GM06990 (cell line): ENCODE results near the gene TEKTIP1.

Experiments used
- DNase-seq: peaks from one replicate; pipeline ENCODE4 v3.0.0-alpha.2; 2011; ENCODE audit not compliant: insufficient read length; ENCODE audit errors: extremely low read depth
- H3K27me3 ChIP-seq: replicated peaks from 2 replicates; pipeline ENCODE4 v1.6.0; 2011; ENCODE audit warnings: low read length; ENCODE audit not compliant: control insufficient read depth, insufficient read depth
- H3K36me3 ChIP-seq: 2 replicates; pipeline ENCODE4 v1.5.1; 2011; ENCODE audit warnings: low read length; ENCODE audit not compliant: control insufficient read depth, insufficient read depth
- H3K4me3 ChIP-seq: replicated peaks from 2 replicates; pipeline ENCODE4 v1.5.1; 2011; ENCODE audit warnings: low read depth, mild to moderate bottlenecking, control low read depth, low read length
- CTCF ChIP-seq: IDR thresholded peaks from 2 replicates; pipeline ENCODE4 v1.5.1; 2011; ENCODE audit warnings: low read length, control low read depth, mild to moderate bottlenecking, inconsistent platforms; ENCODE audit not compliant: insufficient read depth, poor library complexity, severe bottlenecking

Gene TEKTIP1

GRCh38 chr19:3544058-3544376, 5.0 kb downstream of the TEKTIP1 start:
- H3K27me3 ChIP-seq: no peaks in the 10 kb centered on the region
- TF ChIP-seq CTCF: no peak
- DNase-seq: no peak

DNA sequence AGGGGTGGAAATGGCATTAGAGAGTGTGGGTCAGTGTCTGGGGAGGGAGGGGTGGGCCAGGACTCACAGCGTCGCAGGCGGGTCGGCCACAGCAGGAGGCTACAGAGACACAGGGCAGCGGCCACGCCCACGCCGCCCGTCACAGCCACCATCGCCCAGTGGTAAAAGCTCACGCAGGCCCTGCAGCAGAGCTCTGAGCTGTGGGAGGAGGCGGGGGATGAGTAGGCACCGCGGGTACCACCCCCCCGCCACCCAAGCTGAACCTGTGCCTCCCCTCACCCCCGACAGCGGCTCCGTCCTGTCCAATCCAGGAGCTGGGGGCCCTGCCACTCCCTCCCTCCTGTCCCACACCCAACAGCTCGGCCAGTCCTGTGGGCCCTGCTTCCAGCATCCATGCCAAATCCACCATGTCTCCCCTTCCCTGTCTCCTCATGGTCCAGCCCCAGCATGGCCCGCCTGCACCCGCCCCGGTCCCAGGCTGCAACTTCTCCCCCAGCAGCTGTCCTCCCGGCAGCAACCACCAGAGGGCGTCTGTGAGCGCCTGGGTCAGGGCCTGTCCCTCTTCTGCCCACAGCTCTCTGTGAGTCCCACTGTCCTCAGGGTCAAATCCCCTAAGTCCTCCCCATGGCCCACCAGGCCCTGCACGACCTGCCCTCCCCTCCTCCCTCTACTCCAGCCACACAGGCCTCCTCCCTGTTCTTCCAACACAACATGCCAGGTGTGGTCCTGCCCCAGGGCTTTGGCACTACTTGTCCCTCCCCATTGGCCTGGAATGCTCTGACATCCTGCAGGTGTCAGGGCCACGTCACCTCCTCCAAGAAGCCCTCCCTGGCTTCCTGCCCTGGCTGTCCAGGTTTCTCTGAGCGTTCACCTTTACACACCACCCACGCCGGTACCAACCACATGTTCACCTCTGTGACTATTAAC, 6.0 kb downstream of the TEKTIP1 start:
- peak; percentile 98 for TF ChIP-seq CTCF
- peaks cover 19% of the 10 kb centered on the region for H3K36me3 ChIP-seq
- H3K27me3 ChIP-seq: no peaks in the 10 kb centered on the region
- DNase-seq: peak; percentile 68
- no peak overlapping the region for H3K4me3 ChIP-seq

More at GRCh38 chr19:3544058-3544376, 5.0 kb downstream of the TEKTIP1 start:
- H3K4me3 ChIP-seq: no peak overlapping the region
- peaks cover 17% of the 10 kb centered on the region for H3K36me3 ChIP-seq

- Histone ChIP-seq H3K27me3 (no peaks in the 10 kb centered on the region), H3K4me3 (no peak overlapping the region), H3K36me3 (peaks cover 19% of the 10 kb centered on the region)
- DNase-seq: no peak
- no peak for TF ChIP-seq CTCF
Observed at GRCh38 chr19:3545669-3546034, 6.7 kb downstream of the TEKTIP1 start.

GRCh38 chr19:3546119-3546518, 7.1 kb downstream of the TEKTIP1 start:
- no peak for TF ChIP-seq CTCF
- H3K4me3 ChIP-seq: no peak overlapping the region
- H3K36me3 ChIP-seq: peaks cover 21% of the 10 kb centered on the region
- H3K27me3 ChIP-seq: no peaks in the 10 kb centered on the region
- peak; percentile 16 for DNase-seq

- peak; percentile 66 for TF ChIP-seq CTCF
Observed at GRCh38 chr19:3547301-3547731, 8.3 kb downstream of the TEKTIP1 start.

GRCh38 chr19:3547767-3548282, 8.9 kb downstream of the TEKTIP1 start:
- Histone ChIP-seq H3K4me3 (no peak overlapping the region), H3K27me3 (no peaks in the 10 kb centered on the region), H3K36me3 (peaks cover 19% of the 10 kb centered on the region)
- TF ChIP-seq CTCF: no peak
- peak; percentile 17 for DNase-seq

More at GRCh38 chr19:3547301-3547731, 8.3 kb downstream of the TEKTIP1 start:
- no peaks in the 10 kb centered on the region for H3K27me3 ChIP-seq
- peaks cover 21% of the 10 kb centered on the region for H3K36me3 ChIP-seq
- peak; percentile 31 for DNase-seq
- no peak overlapping the region for H3K4me3 ChIP-seq
